Neutrophil (primary cell): ENCODE data around the gene ERMAP.

Experiments used
- H3K27ac ChIP-seq: fragments of 200-600 bp; sonication (generic); 2 replicates; pipeline ENCODE4 v1.5.1; 2016; ENCODE audit warnings: mild to moderate bottlenecking, moderate library complexity
- H3K27me3 ChIP-seq: fragments of 200-600 bp; sonication (generic); 2 replicates; pipeline ENCODE4 v1.6.0; 2016; ENCODE audit warnings: mild to moderate bottlenecking
- H3K36me3 ChIP-seq: fragments of 200-600 bp; sonication (generic); 2 replicates; pipeline ENCODE4 v1.5.1; 2017
- H3K4me1 ChIP-seq, 2 experiments: fragments of 200-600 bp in 1 of 2; sonication (generic) in 1 of 2; 1 replicate in 1 of 2; 2 replicates in 1 of 2; pipeline versions ENCODE4 v1.5.1 to v1.6.1; 2013 to 2016; ENCODE audit warnings: low read depth in 1 of 2, low read length in 1 of 2, mild to moderate bottlenecking in 1 of 2, moderate library complexity in 1 of 2; ENCODE audit not compliant: control insufficient read depth in 1 of 2, insufficient read depth in 1 of 2
- H3K4me3 ChIP-seq, 2 experiments: fragments of 200-600 bp in 1 of 2; sonication (generic) in 1 of 2; 1 replicate in 1 of 2; 2 replicates in 1 of 2; pipeline ENCODE4 v1.5.1; 2013 to 2016; ENCODE audit warnings: low read depth in 1 of 2, low read length in 1 of 2, mild to moderate bottlenecking in 1 of 2, moderate library complexity in 1 of 2
- H3K9me3 ChIP-seq: fragments of 200-600 bp; sonication (generic); 2 replicates; pipeline ENCODE4 v1.5.1; 2016
- CTCF ChIP-seq: fragments of 200-600 bp; sonication (generic); IDR thresholded peaks from 2 replicates; pipeline ENCODE4 v1.5.1; 2016; ENCODE audit warnings: antibody characterized with exemption

ERMAP gene

DNA sequence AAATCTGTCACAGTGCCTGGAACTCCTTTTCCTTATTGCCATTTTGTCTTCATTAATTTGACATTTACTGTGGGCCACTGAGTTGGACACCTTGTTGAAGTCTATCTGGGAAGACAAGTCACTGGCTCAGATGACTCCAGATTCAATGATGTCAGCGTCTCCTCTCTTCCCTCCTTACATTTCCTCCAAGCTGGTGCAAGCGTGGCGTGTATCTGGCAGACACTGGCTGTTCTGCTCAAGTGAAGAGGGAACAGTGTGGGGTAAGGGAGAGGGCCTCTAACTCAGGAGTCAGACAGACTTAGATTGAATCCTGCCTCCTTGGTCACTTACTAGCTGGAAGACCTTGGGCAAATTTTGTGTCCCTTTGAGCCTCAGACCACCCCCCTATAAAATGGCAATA lies 20.8 kb downstream of the ERMAP start:
- Histone ChIP-seq H3K36me3 (peaks cover 51% of the 10 kb centered on the region), H3K9me3 (no peaks in the 10 kb centered on the region), H3K4me1 (no peaks in the 10 kb centered on the region), H3K4me3 (no peak overlapping the region), H3K27ac (no peak overlapping the region), H3K27me3 (no peaks in the 10 kb centered on the region)
- no peak for TF ChIP-seq CTCF

GRCh38 chr1:42838482-42839190 lies 21.7 kb downstream of the ERMAP start:
- H3K9me3 ChIP-seq, result no peaks in the 10 kb centered on the region
- H3K27ac ChIP-seq, result no peak overlapping the region
- no peak overlapping the region for H3K4me3 ChIP-seq
- peaks cover 60% of the 10 kb centered on the region for H3K36me3 ChIP-seq
- H3K27me3 ChIP-seq, result no peaks in the 10 kb centered on the region
- no peak for TF ChIP-seq CTCF
- H3K4me1 ChIP-seq, result no peaks in the 10 kb centered on the region

GRCh38 chr1:42841010-42841409 lies 24.1 kb downstream of the ERMAP start:
- TF ChIP-seq CTCF, result no peak
- no peaks in the 10 kb centered on the region for H3K27me3 ChIP-seq
- no peak overlapping the region for H3K4me3 ChIP-seq
- H3K4me1 ChIP-seq, result peaks cover 4 to 6% of the 10 kb centered on the region in 2 experiments
- no peaks in the 10 kb centered on the region for H3K9me3 ChIP-seq
- no peak overlapping the region for H3K27ac ChIP-seq
- H3K36me3 ChIP-seq, result peaks cover 51% of the 10 kb centered on the region

- no peaks in the 10 kb centered on the region for H3K27me3 ChIP-seq
- no peak overlapping the region for H3K27ac ChIP-seq
- H3K4me3 ChIP-seq, result no peak overlapping the region
- H3K36me3 ChIP-seq, result peaks cover 46% of the 10 kb centered on the region
- peaks cover 6 to 10% of the 10 kb centered on the region in 2 experiments for H3K4me1 ChIP-seq
- no peak for TF ChIP-seq CTCF
- no peaks in the 10 kb centered on the region for H3K9me3 ChIP-seq
Measured at GRCh38 chr1:42841440-42842147, 24.7 kb downstream of the ERMAP start.

DNA sequence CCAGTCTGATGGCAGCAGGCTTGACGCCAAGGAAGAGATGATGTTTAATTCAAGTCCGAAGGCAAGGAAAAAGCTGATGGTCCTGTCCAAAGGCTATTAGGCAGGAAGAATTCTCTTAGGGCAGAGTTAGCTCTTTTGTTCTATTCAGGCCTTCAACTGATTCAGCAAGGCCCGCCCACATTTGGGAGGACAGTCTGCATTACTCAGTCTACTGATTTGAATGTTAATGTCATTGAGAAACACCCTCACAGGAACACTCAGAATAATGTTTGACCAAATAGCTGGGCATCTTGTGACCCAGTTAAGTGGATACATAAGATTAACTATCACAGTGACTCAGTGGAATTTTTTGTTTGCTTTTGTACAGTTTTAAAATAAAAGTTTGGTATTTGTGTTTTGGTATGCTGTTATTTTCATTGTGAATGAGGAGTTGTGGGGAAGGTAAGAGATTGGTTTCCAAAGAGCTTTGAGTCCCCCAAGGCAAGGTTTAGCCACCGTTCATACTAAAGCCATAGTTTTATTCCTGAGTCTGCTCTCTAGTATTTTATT lies 27.7 kb downstream of the ERMAP start:
- Histone ChIP-seq H3K27me3 (no peaks in the 10 kb centered on the region), H3K36me3 (peaks cover 32% of the 10 kb centered on the region), H3K4me1 (peaks cover 11 to 15% of the 10 kb centered on the region in 2 experiments), H3K27ac (no peak overlapping the region), H3K9me3 (no peaks in the 10 kb centered on the region), H3K4me3 (no peak overlapping the region)
- TF ChIP-seq CTCF, result no peak
